Upper lobe of left lung (tissue), 6 donors: ENCODE results near the gene ZNF831. TPM values are rescaled to one million over a fixed set of nuclear protein-coding genes. Genes with fewer than 3 reads are reported as not detected.
A peak's percentile ranks its signal among the peaks of the same experiment; 100 is the strongest.

Experiments used
- ATAC-seq, 2 donors: fragments of 200-7000 bp; cut with Tn5 transposase; one replicate each; pipeline ENCODE4 v1.9.1; 2022; ENCODE audit warnings: mild to moderate bottlenecking in 2 of 2, moderate library complexity in 2 of 2; ENCODE audit not compliant: low FRiP score in 2 of 2
- DNase-seq, 2 donors: peaks; one replicate each; pipeline ENCODE4 v3.0.0-alpha.2; 2019 to 2020
- H3K27ac ChIP-seq, 4 donors: fragments of 200-600 bp; sonication (generic); one replicate each; pipeline ENCODE4 v1.5.1; 2016 to 2019
- H3K27me3 ChIP-seq, 4 donors: fragments of 200-600 bp; sonication (generic); one replicate each; pipeline ENCODE4 v1.5.1; 2017 to 2019
- H3K36me3 ChIP-seq, 4 donors: fragments of 200-600 bp; sonication (generic); one replicate each; pipeline ENCODE4 v1.5.1; 2016 to 2019
- H3K4me1 ChIP-seq, 4 donors: fragments of 200-600 bp; sonication (generic); one replicate each; pipeline ENCODE4 v1.5.1; 2018 to 2019
- H3K4me3 ChIP-seq, 4 donors: fragments of 200-600 bp; sonication (generic); one replicate each; pipeline ENCODE4 v1.5.1; 2017 to 2019; ENCODE audit warnings: mild to moderate bottlenecking in 2 of 4, moderate library complexity in 1 of 4
- H3K9me3 ChIP-seq, 4 donors: fragments of 200-600 bp; sonication (generic); one replicate each; pipeline ENCODE4 v1.5.1; 2018 to 2019
- CTCF ChIP-seq, 6 experiments: fragments of 450-650 bp in 4 of 6; fragments of 200-600 bp in 2 of 6; sonication (generic) in 2 of 6; IDR thresholded peaks; one replicate each; pipeline ENCODE4 v1.5.1; 2016 to 2019; ENCODE audit warnings: antibody characterized with exemption in 6 of 6
- EP300 ChIP-seq, 4 donors: sonication (generic); formaldehyde crosslinking; IDR thresholded peaks; one replicate each; pipeline ENCODE4 v1.5.1; 2017; ENCODE audit warnings: antibody characterized with exemption in 4 of 4, control low read depth in 2 of 4
- POLR2A ChIP-seq, 4 donors: fragments of 450-650 bp; IDR thresholded peaks; one replicate each; pipeline ENCODE4 v1.5.1; 2016 to 2017; ENCODE audit warnings: antibody characterized with exemption in 4 of 4, mild to moderate bottlenecking in 2 of 4
- POLR2AphosphoS5 ChIP-seq, 2 donors: sonication (generic); formaldehyde crosslinking; IDR thresholded peaks; one replicate each; pipeline ENCODE4 v1.5.1; 2017; ENCODE audit warnings: antibody characterized with exemption in 2 of 2
- WGBS, 2 donors: methylation state at CpG; one replicate each; pipeline ENCODE4 v1.1.5; 2017 to 2018; 5-methylcytosine and 5-hydroxymethylcytosine counted together
- total RNA-seq, 6 donors: library from RNA; depleted of rRNA in 4 of 6; stranded (reverse); fragments of >200 nt in 4 of 6; gene quantifications; one replicate each; pipeline versions ENCODE4 v1.1.0 to v1.2.1, GENCODE V29; 2016 to 2021
- donor health status: DM: no; HTN: no; CAD: no; lungs with moderate emphysema.
- donor health status: DM: no; HTN: yes; CAD: no; lungs with severe emphysema.

The ZNF831 gene
- total RNA-seq, 6 donors from 2014 or later = 0.98 to 6.2 (median 2.8) TPM

GRCh38 chr20:59276938-59277337 lies 113.3 kb downstream of the ZNF831 start:
- ATAC-seq = no peak

GRCh38 chr20:59284470-59284869 lies 120.8 kb downstream of the ZNF831 start:
- no peaks in the 10 kb centered on the region for H3K27me3 ChIP-seq
- H3K27ac ChIP-seq = no peak overlapping the region
- 65 to 70% methylated on average over 5 of the region's 5 CpGs for WGBS, 2 donors
- H3K4me3 ChIP-seq = no peak overlapping the region
- DNase-seq (no peak), ATAC-seq (no peak)
- H3K4me1 ChIP-seq = no peaks in the 10 kb centered on the region
- TF ChIP-seq POLR2A (IDR thresholded peaks at IDR 0.05) (no peak), CTCF (IDR thresholded peaks at IDR 0.05) (no peak)
- no peaks in the 10 kb centered on the region for H3K9me3 ChIP-seq
- H3K36me3 ChIP-seq = no peaks in the 10 kb centered on the region

More at GRCh38 chr20:59276938-59277337, 113.3 kb downstream of the ZNF831 start:
- Histone ChIP-seq H3K4me3 (no peak overlapping the region), H3K27me3 (no peaks in the 10 kb centered on the region), H3K9me3 (no peaks in the 10 kb centered on the region), H3K27ac (no peak overlapping the region), H3K36me3 (no peaks in the 10 kb centered on the region), H3K4me1 (no peaks in the 10 kb centered on the region)
- TF ChIP-seq POLR2A (IDR thresholded peaks at IDR 0.05) (no peak), POLR2AphosphoS5 (IDR thresholded peaks at IDR 0.05) (no peak), EP300 (IDR thresholded peaks at IDR 0.05) (no peak), CTCF (IDR thresholded peaks at IDR 0.05) (no peak)
- 64 to 66% methylated on average over 5 of the region's 5 CpGs for WGBS, 2 donors
- DNase-seq = no peak

- DNase-seq = peak in 1 of 2 donors; percentile 26
- H3K4me3 ChIP-seq = no peak overlapping the region
- H3K27me3 ChIP-seq = no peaks in the 10 kb centered on the region
- no peak overlapping the region for H3K27ac ChIP-seq
- ATAC-seq = no peak
- H3K36me3 ChIP-seq = no peaks in the 10 kb centered on the region
- no peaks in the 10 kb centered on the region for H3K9me3 ChIP-seq
- peaks cover 0 to 3% (median 2%) of the 10 kb centered on the region in 4 donors for H3K4me1 ChIP-seq
- TF ChIP-seq EP300 (IDR thresholded peaks at IDR 0.05) (no peak), POLR2A (IDR thresholded peaks at IDR 0.05) (no peak), CTCF (IDR thresholded peaks at IDR 0.05) (no peak), POLR2AphosphoS5 (IDR thresholded peaks at IDR 0.05) (no peak)
- 59 to 94% methylated on average over 3 to 5 of the region's 5 CpGs for WGBS, 2 donors
These were observed 126.4 kb downstream of the ZNF831 start for GRCh38 chr20:59289994-59290393.

- Histone ChIP-seq H3K36me3 (no peaks in the 10 kb centered on the region), H3K27ac (no peak overlapping the region), H3K4me1 (peaks cover 0 to 3% (median 2%) of the 10 kb centered on the region in 4 donors), H3K9me3 (no peaks in the 10 kb centered on the region), H3K4me3 (no peak overlapping the region), H3K27me3 (no peaks in the 10 kb centered on the region)
- ATAC-seq (no peak), DNase-seq (no peak)
- 86 to 94% methylated on average over 19 of the region's 19 CpGs for WGBS, 2 donors
- TF ChIP-seq POLR2AphosphoS5 (IDR thresholded peaks at IDR 0.05) (no peak), EP300 (IDR thresholded peaks at IDR 0.05) (no peak), POLR2A (IDR thresholded peaks at IDR 0.05) (no peak), CTCF (IDR thresholded peaks at IDR 0.05) (no peak)
These were observed 128.2 kb downstream of the ZNF831 start for GRCh38 chr20:59291740-59292383.

GRCh38 chr20:59295531-59295930 lies 131.9 kb downstream of the ZNF831 start:
- WGBS, 2 donors = 54 to 56% methylated on average over 5 of the region's 5 CpGs

More at GRCh38 chr20:59295531-59295930, 131.9 kb downstream of the ZNF831 start:
- Histone ChIP-seq H3K4me3 (no peak overlapping the region), H3K27ac (no peak overlapping the region), H3K27me3 (peaks cover 0 to 13% (median 9%) of the 10 kb centered on the region in 4 donors), H3K36me3 (no peaks in the 10 kb centered on the region), H3K4me1 (peaks cover 0 to 12% (median 3%) of the 10 kb centered on the region in 4 donors), H3K9me3 (no peaks in the 10 kb centered on the region)
- TF ChIP-seq CTCF (IDR thresholded peaks at IDR 0.05) (no peak), EP300 (IDR thresholded peaks at IDR 0.05) (no peak), POLR2A (IDR thresholded peaks at IDR 0.05) (no peak), POLR2AphosphoS5 (IDR thresholded peaks at IDR 0.05) (no peak)
- ATAC-seq (no peak), DNase-seq (no peak)
